GM12873 (cell line): ENCODE measurements around the gene DMD.

Experiments used
- CTCF ChIP-seq: IDR thresholded peaks from 2 replicates; pipeline ENCODE4 v1.5.1; 2012; ENCODE audit warnings: low read depth, mild to moderate bottlenecking, moderate library complexity, low read length, control low read depth; ENCODE audit not compliant: insufficient read depth; ENCODE audit errors: missing control alignments

The DMD gene

GRCh38 chrX:31392513-31392912, 1818.8 kb downstream of the DMD start:
- no peak for TF ChIP-seq CTCF

GRCh38 chrX:31388946-31389345, 1822.4 kb downstream of the DMD start:
- no peak for TF ChIP-seq CTCF

- no peak for TF ChIP-seq CTCF
Measured at GRCh38 chrX:31384471-31384870, 1826.9 kb downstream of the DMD start.

- TF ChIP-seq CTCF = no peak
Measured at GRCh38 chrX:31383991-31384390, 1827.4 kb downstream of the DMD start.

GRCh38 chrX:31376408-31377022, 1834.8 kb downstream of the DMD start:
- no peak for TF ChIP-seq CTCF

- no peak for TF ChIP-seq CTCF
Measured at GRCh38 chrX:31374786-31375185, 1836.6 kb downstream of the DMD start.

GRCh38 chrX:31371956-31372355, 1839.4 kb downstream of the DMD start:
- no peak for TF ChIP-seq CTCF

GRCh38 chrX:31367816-31368215, 1843.5 kb downstream of the DMD start:
- TF ChIP-seq CTCF = no peak
